H9 (cell line): ENCODE results near the gene CHD6. TPM values are rescaled to one million over a fixed set of nuclear protein-coding genes. Genes with fewer than 3 reads are reported as not detected.

ENCODE experiments used
- DNase-seq: peaks from one replicate; pipeline ENCODE4 v3.0.0-alpha.2; 2017
- H2AFZ ChIP-seq: one replicate; pipeline ENCODE4 v1.6.1; 2013; ENCODE audit warnings: mild to moderate bottlenecking, low read length, control low read depth, moderate library complexity
- H2AK5ac ChIP-seq: 2 replicates; pipeline ENCODE4 v1.6.1; 2013; ENCODE audit warnings: low read length, control low read depth, mixed read lengths; ENCODE audit not compliant: insufficient read length
- H2BK120ac ChIP-seq: one replicate; pipeline ENCODE4 v1.6.1; 2013; ENCODE audit warnings: low read depth, mild to moderate bottlenecking, low read length, control low read depth, inconsistent platforms; ENCODE audit not compliant: poor library complexity, severe bottlenecking
- H2BK12ac ChIP-seq: 2 replicates; pipeline ENCODE4 v1.6.1; 2013; ENCODE audit warnings: low read length, control low read depth, mixed read lengths, low read depth; ENCODE audit not compliant: insufficient read length
- H2BK15ac ChIP-seq: 2 replicates; pipeline ENCODE4 v1.6.1; 2013; ENCODE audit warnings: low read depth, low read length, control low read depth
- H2BK20ac ChIP-seq: one replicate; pipeline ENCODE4 v1.6.1; 2013; ENCODE audit warnings: low read depth, mild to moderate bottlenecking, low read length, control low read depth, inconsistent platforms; ENCODE audit not compliant: poor library complexity, severe bottlenecking
- H2BK5ac ChIP-seq: 2 replicates; pipeline ENCODE4 v1.6.1; 2013; ENCODE audit warnings: low read length, control low read depth, mixed read lengths; ENCODE audit not compliant: insufficient read length
- H3K14ac ChIP-seq: 2 replicates; pipeline ENCODE4 v1.6.1; 2013; ENCODE audit warnings: low read length, control low read depth; ENCODE audit not compliant: insufficient read depth
- H3K18ac ChIP-seq: 2 replicates; pipeline ENCODE4 v1.6.1; 2013; ENCODE audit warnings: low read depth, mild to moderate bottlenecking, mixed read lengths, low read length, control low read depth; ENCODE audit not compliant: insufficient read length
- H3K23ac ChIP-seq: 2 replicates; pipeline ENCODE4 v1.6.1; 2013; ENCODE audit warnings: low read length, control low read depth, mixed read lengths, low read depth; ENCODE audit not compliant: insufficient read length
- H3K23me2 ChIP-seq: 2 replicates; pipeline ENCODE4 v1.6.1; 2013; ENCODE audit warnings: low read depth, mild to moderate bottlenecking, mixed read lengths, low read length, control low read depth; ENCODE audit not compliant: insufficient read length, poor library complexity, severe bottlenecking
- H3K27ac ChIP-seq: 2 replicates; pipeline ENCODE4 v1.5.1; 2013; ENCODE audit warnings: low read length, control low read depth, mixed read lengths, low read depth; ENCODE audit not compliant: insufficient read length
- H3K27me3 ChIP-seq: 2 replicates; pipeline ENCODE4 v1.6.1; 2013; ENCODE audit warnings: low read length, control low read depth, inconsistent platforms; ENCODE audit not compliant: insufficient read depth
- H3K4ac ChIP-seq: 2 replicates; pipeline ENCODE4 v1.6.1; 2013; ENCODE audit warnings: low read depth, mild to moderate bottlenecking, control low read depth, inconsistent platforms, low read length, moderate library complexity
- H3K4me1 ChIP-seq: 2 replicates; pipeline ENCODE4 v1.6.1; 2013; ENCODE audit warnings: low read length, control low read depth, inconsistent platforms; ENCODE audit not compliant: insufficient read depth
- H3K4me2 ChIP-seq: 2 replicates; pipeline ENCODE4 v1.6.1; 2013; ENCODE audit warnings: low read length, control low read depth, mixed read lengths; ENCODE audit not compliant: insufficient read length, insufficient read depth
- H3K56ac ChIP-seq: 2 replicates; pipeline ENCODE4 v1.6.1; 2013; ENCODE audit warnings: low read depth, mild to moderate bottlenecking, mixed read lengths, low read length, control low read depth; ENCODE audit not compliant: insufficient read length
- H3K79me1 ChIP-seq: 2 replicates; pipeline ENCODE4 v1.6.1; 2013; ENCODE audit warnings: low read depth, mild to moderate bottlenecking, moderate library complexity, low read length, control low read depth, inconsistent platforms; ENCODE audit not compliant: insufficient read depth, poor library complexity, severe bottlenecking
- H3K79me2 ChIP-seq: 2 replicates; pipeline ENCODE4 v1.6.1; 2013; ENCODE audit warnings: low read length, control low read depth, inconsistent platforms; ENCODE audit not compliant: insufficient read depth
- H3K9ac ChIP-seq: 2 replicates; pipeline ENCODE4 v1.6.1; 2013; ENCODE audit warnings: low read length, control low read depth, mixed read lengths; ENCODE audit not compliant: insufficient read length; ENCODE audit errors: extremely low read depth
- H3K9me3 ChIP-seq: one replicate; pipeline ENCODE4 v1.6.1; 2013; ENCODE audit warnings: low read depth, low read length, inconsistent platforms; ENCODE audit not compliant: control insufficient read depth
- H3T11ph ChIP-seq: one replicate; pipeline ENCODE4 v1.6.1; 2013; ENCODE audit warnings: mild to moderate bottlenecking, low read length, control low read depth, inconsistent platforms
- H4K20me1 ChIP-seq: one replicate; pipeline ENCODE4 v1.6.1; 2013; ENCODE audit not compliant: control insufficient read depth, insufficient read length, insufficient read depth
- H4K5ac ChIP-seq: 2 replicates; pipeline ENCODE4 v1.6.1; 2013; ENCODE audit warnings: low read depth, mild to moderate bottlenecking, mixed read lengths, low read length, control low read depth; ENCODE audit not compliant: insufficient read length
- H4K8ac ChIP-seq: replicated peaks from 2 replicates; pipeline ENCODE4 v1.6.1; 2013; ENCODE audit warnings: low read length, control low read depth, mixed read lengths, low read depth; ENCODE audit not compliant: insufficient read length
- H4K91ac ChIP-seq: 2 replicates; pipeline ENCODE4 v1.6.1; 2013; ENCODE audit warnings: low read depth, mild to moderate bottlenecking, moderate library complexity, mixed read lengths, low read length, control low read depth; ENCODE audit not compliant: insufficient read length
- H3K27ac Mint-ChIP-seq, 3 experiments: 2 replicates in 2 of 3; 3 replicates in 1 of 3; pipeline ENCODE4 v1.8.0; 2020 to 2021; ENCODE audit warnings: mixed read lengths in 3 of 3, mild to moderate bottlenecking in 1 of 3, moderate library complexity in 1 of 3
- H3K27me3 Mint-ChIP-seq: 2 replicates; pipeline ENCODE4 v1.8.0; 2021; ENCODE audit warnings: low read depth, mild to moderate bottlenecking, moderate library complexity, mixed read lengths
- H3K36me3 Mint-ChIP-seq, 3 experiments: 2 replicates in 2 of 3; 3 replicates in 1 of 3; pipeline ENCODE4 v1.8.0; 2020 to 2021; ENCODE audit warnings: low read depth in 3 of 3, mixed read lengths in 3 of 3; ENCODE audit not compliant: insufficient read depth in 1 of 3
- H3K4me1 Mint-ChIP-seq, 2 experiments: 2 replicates each; pipeline ENCODE4 v1.8.0; 2020; ENCODE audit warnings: mixed read lengths in 2 of 2
- H3K4me3 Mint-ChIP-seq, 2 experiments: 2 replicates in 1 of 2; 3 replicates in 1 of 2; pipeline ENCODE4 v1.8.0; 2020 to 2021; ENCODE audit warnings: mild to moderate bottlenecking in 2 of 2, mixed read lengths in 2 of 2, moderate library complexity in 1 of 2
- H3K9me3 Mint-ChIP-seq, 2 experiments: 2 replicates in 1 of 2; 3 replicates in 1 of 2; pipeline ENCODE4 v1.8.0; 2020; ENCODE audit warnings: mild to moderate bottlenecking in 2 of 2, mixed read lengths in 2 of 2, moderate library complexity in 1 of 2
- WGBS: extraction: QIAGEN DNeasy Blood & Tissue Kit; methylation state at CpG from one replicate; pipeline ENCODE4 v1.1.7; 2013; ENCODE audit warnings: missing lambda C conversion rate, low lambda C conversion rate, mixed read lengths; ENCODE audit not compliant: insufficient read length; ENCODE audit errors: extremely low coverage; 5-methylcytosine and 5-hydroxymethylcytosine counted together
- total RNA-seq: library from RNA; stranded (reverse); gene quantifications from 2 replicates; pipeline ENCODE4 v1.2.1, GENCODE V29; 2021
- TF ChIP-seq, protein P1 (sequence below): fragments of 200-600 bp; sonication (generic); conservative IDR thresholded peaks from 3 replicates; pipeline ENCODE4 v1.8.0; 2021; ENCODE audit warnings: antibody characterized with exemption, mild to moderate bottlenecking

CHD6 gene
- total RNA-seq, 1 experiment from 2014 or later, result 51.5 TPM

DNA sequence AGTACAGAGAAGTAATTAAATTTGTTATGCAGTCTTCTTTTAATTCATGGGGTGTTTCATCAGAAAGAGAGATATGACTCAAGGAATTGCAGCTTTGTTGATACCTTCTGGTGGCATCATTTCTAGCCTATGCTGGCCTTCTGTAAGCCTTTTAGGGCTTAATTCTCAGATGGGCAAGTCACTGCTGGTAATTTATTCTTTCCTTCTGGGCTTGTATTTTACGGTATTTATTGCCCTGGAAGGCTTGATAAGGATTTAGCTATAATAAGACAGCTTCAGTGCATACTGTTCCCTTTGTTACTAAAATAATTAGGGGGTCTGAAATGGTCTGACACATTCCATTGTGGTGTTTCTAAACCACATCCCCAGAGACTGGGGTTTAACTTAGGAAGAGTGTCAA is 193.6 kb downstream of the CHD6 start:
- H2BK5ac ChIP-seq, result no peak overlapping the region
- Mint-ChIP-seq H3K36me3 (peaks cover 29 to 75% (median 64%) of the 10 kb centered on the region in 3 experiments; a peak in 6 of 7 replicates), H3K9me3 (no peaks in the 10 kb centered on the region), H3K4me3 (no peak overlapping the region), H3K4me1 (no peaks in the 10 kb centered on the region), H3K27ac (no peak overlapping the region), H3K27me3 (no peaks in the 10 kb centered on the region)
- H4K91ac ChIP-seq, result no peak overlapping the region
- H4K20me1 ChIP-seq, result no peaks in the 10 kb centered on the region
- H3K56ac ChIP-seq, result no peak overlapping the region
- no peak overlapping the region for H2BK20ac ChIP-seq
- no peaks in the 10 kb centered on the region for H3K79me1 ChIP-seq
- H3K27ac ChIP-seq, result no peak overlapping the region
- no peak overlapping the region for H3T11ph ChIP-seq
- H2BK120ac ChIP-seq, result no peak overlapping the region
- no peak overlapping the region for H2AK5ac ChIP-seq
- H2BK12ac ChIP-seq, result no peak overlapping the region
- H3K79me2 ChIP-seq, result no peaks in the 10 kb centered on the region
- DNase-seq, result no peak
- H3K9me3 ChIP-seq, result no peaks in the 10 kb centered on the region
- H3K23ac ChIP-seq, result no peak overlapping the region
- no peak overlapping the region for H3K9ac ChIP-seq
- H4K5ac ChIP-seq, result no peak overlapping the region
- WGBS, result no CpG with 5 or more reads among the region's 1 CpG
- no peaks in the 10 kb centered on the region for H3K27me3 ChIP-seq
- H3K4ac ChIP-seq, result no peak overlapping the region
- TF ChIP-seq, protein P1, sequence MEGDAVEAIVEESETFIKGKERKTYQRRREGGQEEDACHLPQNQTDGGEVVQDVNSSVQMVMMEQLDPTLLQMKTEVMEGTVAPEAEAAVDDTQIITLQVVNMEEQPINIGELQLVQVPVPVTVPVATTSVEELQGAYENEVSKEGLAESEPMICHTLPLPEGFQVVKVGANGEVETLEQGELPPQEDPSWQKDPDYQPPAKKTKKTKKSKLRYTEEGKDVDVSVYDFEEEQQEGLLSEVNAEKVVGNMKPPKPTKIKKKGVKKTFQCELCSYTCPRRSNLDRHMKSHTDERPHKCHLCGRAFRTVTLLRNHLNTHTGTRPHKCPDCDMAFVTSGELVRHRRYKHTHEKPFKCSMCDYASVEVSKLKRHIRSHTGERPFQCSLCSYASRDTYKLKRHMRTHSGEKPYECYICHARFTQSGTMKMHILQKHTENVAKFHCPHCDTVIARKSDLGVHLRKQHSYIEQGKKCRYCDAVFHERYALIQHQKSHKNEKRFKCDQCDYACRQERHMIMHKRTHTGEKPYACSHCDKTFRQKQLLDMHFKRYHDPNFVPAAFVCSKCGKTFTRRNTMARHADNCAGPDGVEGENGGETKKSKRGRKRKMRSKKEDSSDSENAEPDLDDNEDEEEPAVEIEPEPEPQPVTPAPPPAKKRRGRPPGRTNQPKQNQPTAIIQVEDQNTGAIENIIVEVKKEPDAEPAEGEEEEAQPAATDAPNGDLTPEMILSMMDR, result no peak
- no peak overlapping the region for H3K14ac ChIP-seq
- no peak overlapping the region for H4K8ac ChIP-seq
- no peak overlapping the region for H3K18ac ChIP-seq
- H3K23me2 ChIP-seq, result no peaks in the 10 kb centered on the region
- no peaks in the 10 kb centered on the region for H3K4me1 ChIP-seq
- H2BK15ac ChIP-seq, result no peak overlapping the region
- no peak overlapping the region for H3K4me2 ChIP-seq
- H2AFZ ChIP-seq, result no peak overlapping the region
